Fibroblast of lung (primary cell): ENCODE measurements around the gene RNLS.

ENCODE experiments used
- EZH2 ChIP-seq: IDR thresholded peaks from 2 replicates; pipeline ENCODE4 v1.5.1; 2012; ENCODE audit warnings: low read length, control low read depth, mild to moderate bottlenecking; ENCODE audit errors: missing control alignments
- TF ChIP-seq, protein P1 (sequence below), 2 donors: IDR thresholded peaks in 1 of 2; conservative IDR thresholded peaks in 1 of 2; 1 replicate in 1 of 2; 2 replicates in 1 of 2; pipeline ENCODE4 v1.5.1; 2011 to 2012; ENCODE audit warnings: low read length in 2 of 2, control low read depth in 1 of 2, inconsistent platforms in 1 of 2, low read depth in 1 of 2, mild to moderate bottlenecking in 1 of 2

- TF ChIP-seq, protein P1, sequence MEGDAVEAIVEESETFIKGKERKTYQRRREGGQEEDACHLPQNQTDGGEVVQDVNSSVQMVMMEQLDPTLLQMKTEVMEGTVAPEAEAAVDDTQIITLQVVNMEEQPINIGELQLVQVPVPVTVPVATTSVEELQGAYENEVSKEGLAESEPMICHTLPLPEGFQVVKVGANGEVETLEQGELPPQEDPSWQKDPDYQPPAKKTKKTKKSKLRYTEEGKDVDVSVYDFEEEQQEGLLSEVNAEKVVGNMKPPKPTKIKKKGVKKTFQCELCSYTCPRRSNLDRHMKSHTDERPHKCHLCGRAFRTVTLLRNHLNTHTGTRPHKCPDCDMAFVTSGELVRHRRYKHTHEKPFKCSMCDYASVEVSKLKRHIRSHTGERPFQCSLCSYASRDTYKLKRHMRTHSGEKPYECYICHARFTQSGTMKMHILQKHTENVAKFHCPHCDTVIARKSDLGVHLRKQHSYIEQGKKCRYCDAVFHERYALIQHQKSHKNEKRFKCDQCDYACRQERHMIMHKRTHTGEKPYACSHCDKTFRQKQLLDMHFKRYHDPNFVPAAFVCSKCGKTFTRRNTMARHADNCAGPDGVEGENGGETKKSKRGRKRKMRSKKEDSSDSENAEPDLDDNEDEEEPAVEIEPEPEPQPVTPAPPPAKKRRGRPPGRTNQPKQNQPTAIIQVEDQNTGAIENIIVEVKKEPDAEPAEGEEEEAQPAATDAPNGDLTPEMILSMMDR (conservative IDR thresholded peaks at IDR 0.05 in 1 of 2, IDR thresholded peaks at IDR 0.05 in 1 of 2; ENCODE audit: low read depth in 1 of 2, low read length in 2 of 2), result no peak
- no peak for TF ChIP-seq EZH2
Measured at GRCh38 chr10:88583584-88583957, 453 bp upstream of the RNLS start.
